ENCODE data around the gene VN1R5. TPM values are rescaled to one million over a fixed set of nuclear protein-coding genes. Genes with fewer than 3 reads are reported as not detected.

VN1R5 gene
- total RNA-seq, 1 donor from 2014 or later, result not detected

- no peak for DNase-seq (ENCODE audit: low spot score)
- H3K4me3 Mint-ChIP-seq (ENCODE audit: unreplicated experiment), result no peak overlapping the region
- peaks cover 13% of the 10 kb centered on the region for H3K36me3 Mint-ChIP-seq (ENCODE audit: low read depth)
- H3K9me3 Mint-ChIP-seq (ENCODE audit: low read depth), result no peaks in the 10 kb centered on the region
- TF ChIP-seq CTCF (IDR thresholded peaks at IDR 0.05), result no peak
- H3K27me3 Mint-ChIP-seq (ENCODE audit: low read depth), result no peaks in the 10 kb centered on the region
- peaks cover 24% of the 10 kb centered on the region for H3K4me1 Mint-ChIP-seq (ENCODE audit: low read depth)
- peak overlapping the region; percentile 45 for H3K27ac Mint-ChIP-seq (ENCODE audit: unreplicated experiment)
Observed at GRCh38 chr1:247296599-247297180, 40.8 kb downstream of the VN1R5 start.

- Mint-ChIP-seq H3K4me3 (ENCODE audit: unreplicated experiment) (no peak overlapping the region), H3K36me3 (ENCODE audit: low read depth) (peaks cover 18% of the 10 kb centered on the region), H3K4me1 (ENCODE audit: low read depth) (peaks cover 24% of the 10 kb centered on the region), H3K27ac (ENCODE audit: unreplicated experiment) (peak overlapping the region; percentile 59), H3K9me3 (ENCODE audit: low read depth) (no peaks in the 10 kb centered on the region), H3K27me3 (ENCODE audit: low read depth) (no peaks in the 10 kb centered on the region)
- no peak for TF ChIP-seq CTCF (IDR thresholded peaks at IDR 0.05)
- DNase-seq (ENCODE audit: low spot score), result no peak
Observed at GRCh38 chr1:247297263-247298123, 41.6 kb downstream of the VN1R5 start.

GRCh38 chr1:247298124-247298481 lies 42.2 kb downstream of the VN1R5 start:
- H3K9me3 Mint-ChIP-seq (ENCODE audit: low read depth), result no peaks in the 10 kb centered on the region
- H3K27me3 Mint-ChIP-seq (ENCODE audit: low read depth), result no peaks in the 10 kb centered on the region
- no peak for DNase-seq (ENCODE audit: low spot score)
- H3K4me1 Mint-ChIP-seq (ENCODE audit: low read depth), result peaks cover 21% of the 10 kb centered on the region
- H3K4me3 Mint-ChIP-seq (ENCODE audit: unreplicated experiment), result no peak overlapping the region
- no peak for TF ChIP-seq CTCF (IDR thresholded peaks at IDR 0.05)
- H3K27ac Mint-ChIP-seq (ENCODE audit: unreplicated experiment), result no peak overlapping the region
- H3K36me3 Mint-ChIP-seq (ENCODE audit: low read depth), result peaks cover 24% of the 10 kb centered on the region

DNA sequence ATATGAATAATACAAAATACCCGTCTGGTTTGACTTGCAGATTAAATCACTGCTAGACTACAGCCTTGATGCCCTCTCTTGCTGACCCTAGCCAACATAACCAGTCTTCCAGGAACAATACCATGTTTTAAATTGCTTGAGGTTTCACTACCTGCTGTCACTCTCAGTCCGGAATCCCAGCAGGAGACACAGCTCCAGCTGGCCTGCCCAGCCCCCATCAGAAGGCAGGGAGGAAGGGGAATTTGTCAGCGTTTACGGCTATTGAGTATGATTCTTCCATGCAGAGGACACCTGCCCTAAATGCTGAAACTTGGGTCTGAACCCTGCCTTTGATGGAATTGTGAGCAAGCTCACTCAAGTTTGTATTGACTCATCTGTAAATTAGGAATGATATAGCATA lies 42.8 kb downstream of the VN1R5 start:
- no peak for TF ChIP-seq CTCF (IDR thresholded peaks at IDR 0.05)
- Mint-ChIP-seq H3K4me1 (ENCODE audit: low read depth) (peaks cover 19% of the 10 kb centered on the region), H3K4me3 (ENCODE audit: unreplicated experiment) (no peak overlapping the region), H3K27me3 (ENCODE audit: low read depth) (no peaks in the 10 kb centered on the region), H3K9me3 (ENCODE audit: low read depth) (no peaks in the 10 kb centered on the region), H3K27ac (ENCODE audit: unreplicated experiment) (no peak overlapping the region), H3K36me3 (ENCODE audit: low read depth) (peaks cover 29% of the 10 kb centered on the region)
- DNase-seq (ENCODE audit: low spot score), result no peak

DNA sequence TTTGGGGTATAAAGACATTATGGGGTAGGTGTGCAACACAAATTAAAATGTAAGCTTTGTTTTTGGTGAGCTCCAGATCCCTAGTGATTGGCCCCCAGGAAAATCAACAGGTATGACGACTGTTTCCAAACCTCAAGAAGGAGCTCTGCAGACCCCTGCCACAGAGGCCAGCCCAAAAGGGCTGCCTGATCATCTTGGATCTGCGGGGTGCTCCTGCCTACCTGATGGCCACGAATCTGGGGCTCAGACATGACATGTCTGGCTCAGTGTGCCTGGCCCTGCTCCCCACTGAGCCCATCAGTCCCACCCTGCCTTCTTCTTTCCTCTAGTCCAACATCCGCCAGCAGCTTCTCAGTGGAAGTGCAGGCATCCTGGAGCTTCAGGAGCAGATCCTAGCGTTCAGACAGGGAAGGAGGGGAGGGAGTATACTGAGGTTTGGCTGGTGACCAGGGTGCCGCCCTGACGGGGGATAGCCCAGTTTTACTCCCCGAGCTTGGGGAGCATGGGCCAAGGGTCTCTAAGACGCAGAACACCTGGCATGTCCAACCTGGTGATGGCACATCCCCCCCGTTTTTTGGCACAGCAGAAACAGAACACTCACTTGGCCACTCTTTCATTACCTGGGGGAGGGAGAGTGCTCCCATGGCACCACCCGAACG lies 44.0 kb downstream of the VN1R5 start:
- H3K27ac Mint-ChIP-seq (ENCODE audit: unreplicated experiment), result no peak overlapping the region

More for the DNA sequence above, 44.0 kb downstream of the VN1R5 start:
- TF ChIP-seq CTCF (IDR thresholded peaks at IDR 0.05), result no peak
- Mint-ChIP-seq H3K4me3 (ENCODE audit: unreplicated experiment) (no peak overlapping the region), H3K4me1 (ENCODE audit: low read depth) (peaks cover 8% of the 10 kb centered on the region), H3K9me3 (ENCODE audit: low read depth) (no peaks in the 10 kb centered on the region), H3K36me3 (ENCODE audit: low read depth) (peaks cover 38% of the 10 kb centered on the region), H3K27me3 (ENCODE audit: low read depth) (no peaks in the 10 kb centered on the region)
- DNase-seq (ENCODE audit: low spot score), result no peak

All from chondrocyte (in vitro differentiated cells).